HG03432 (cell line): ENCODE results near the gene TSSK3.
"Not testable (repeated sequence)": the region's sequence is repeated elsewhere in the genome, so short reads cannot be mapped to it uniquely, and the experiment has no call there.

Experiments used
- ATAC-seq: cut with Tn5 transposase; IDR thresholded peaks from one replicate; pipeline ENCODE4 v1.9.1; 2021; ENCODE audit warnings: mild to moderate bottlenecking, moderate library complexity; ENCODE audit not compliant: unreplicated experiment

Gene TSSK3

GRCh38 chr1:32396524-32396923, 34.2 kb downstream of the TSSK3 start:
- not testable (repeated sequence) for ATAC-seq

GRCh38 chr1:32398401-32398800, 36.1 kb downstream of the TSSK3 start:
- no peak for ATAC-seq

- ATAC-seq = no peak
Measured at GRCh38 chr1:32399843-32400242, 37.5 kb downstream of the TSSK3 start.

- ATAC-seq = no peak
Measured at GRCh38 chr1:32400876-32401631, 38.7 kb downstream of the TSSK3 start.

GRCh38 chr1:32404946-32405345, 42.6 kb downstream of the TSSK3 start:
- no peak for ATAC-seq

- ATAC-seq = no peak
Measured at GRCh38 chr1:32405672-32406467, 43.5 kb downstream of the TSSK3 start.

GRCh38 chr1:32406629-32407111, 44.3 kb downstream of the TSSK3 start:
- ATAC-seq = no peak

- no peak for ATAC-seq
Measured at GRCh38 chr1:32411261-32411660, 48.9 kb downstream of the TSSK3 start.

GRCh38 chr1:32413507-32414185, 51.3 kb downstream of the TSSK3 start:
- no peak for ATAC-seq
